Tibial nerve (tissue), 4 donors: ENCODE measurements around the gene CLDN10. TPM values are rescaled to one million over a fixed set of nuclear protein-coding genes. Genes with fewer than 3 reads are reported as not detected.

ENCODE experiments used
- DNase-seq, 2 donors: peaks; one replicate each; pipeline ENCODE4 v3.0.0-alpha.2; 2019; ENCODE audit warnings: low spot score in 2 of 2
- H3K27ac ChIP-seq, 4 donors: fragments of 200-600 bp; sonication (generic) in 3 of 4; one replicate each; pipeline ENCODE4 v1.5.1; 2017 to 2019; ENCODE audit warnings: mild to moderate bottlenecking in 1 of 4
- H3K27me3 ChIP-seq, 2 donors: fragments of 200-600 bp; sonication (generic) in 1 of 2; one replicate each; pipeline versions ENCODE4 v1.5.1 to v1.6.0; 2017 to 2019
- H3K36me3 ChIP-seq, 3 donors: fragments of 200-600 bp; sonication (generic); one replicate each; pipeline ENCODE4 v1.5.1; 2018 to 2019
- H3K4me1 ChIP-seq, 4 donors: fragments of 200-600 bp; sonication (generic) in 3 of 4; one replicate each; pipeline ENCODE4 v1.5.1; 2017 to 2019
- H3K4me3 ChIP-seq, 4 donors: fragments of 200-600 bp; sonication (generic) in 3 of 4; one replicate each; pipeline ENCODE4 v1.5.1; 2017 to 2019; ENCODE audit warnings: mild to moderate bottlenecking in 1 of 4, moderate library complexity in 1 of 4
- H3K9me3 ChIP-seq, 4 donors: fragments of 200-600 bp; sonication (generic) in 3 of 4; one replicate each; pipeline ENCODE4 v1.5.1; 2017 to 2019
- EP300 ChIP-seq, 2 donors: sonication (generic); formaldehyde crosslinking; IDR thresholded peaks; one replicate each; pipeline ENCODE4 v1.6.1; 2017; ENCODE audit warnings: antibody characterized with exemption in 2 of 2, mild to moderate bottlenecking in 1 of 2
- POLR2A ChIP-seq, 2 donors: fragments of 450-650 bp; IDR thresholded peaks; one replicate each; pipeline ENCODE4 v1.6.1; 2017; ENCODE audit warnings: antibody characterized with exemption in 2 of 2, mild to moderate bottlenecking in 2 of 2, moderate library complexity in 2 of 2
- WGBS, 2 donors: methylation state at CpG; one replicate each; pipeline ENCODE4 v1.1.5; 2018; 5-methylcytosine and 5-hydroxymethylcytosine counted together
- total RNA-seq, 4 donors: library from RNA; depleted of rRNA; stranded (reverse); fragments of >200 nt; gene quantifications; one replicate each; pipeline ENCODE4 v1.1.0, GENCODE V29; 2016
- TF ChIP-seq, protein P1 (sequence below), 5 experiments: fragments of 200-600 bp in 3 of 5; fragments of 450-650 bp in 2 of 5; sonication (generic) in 3 of 5; IDR thresholded peaks; one replicate each; pipeline ENCODE4 v1.5.1; 2016 to 2019; ENCODE audit warnings: antibody characterized with exemption in 5 of 5, mild to moderate bottlenecking in 3 of 5, moderate library complexity in 2 of 5

CLDN10 gene
- total RNA-seq, 4 donors from 2014 or later = 0.44 TPM; not detected in 3

DNA sequence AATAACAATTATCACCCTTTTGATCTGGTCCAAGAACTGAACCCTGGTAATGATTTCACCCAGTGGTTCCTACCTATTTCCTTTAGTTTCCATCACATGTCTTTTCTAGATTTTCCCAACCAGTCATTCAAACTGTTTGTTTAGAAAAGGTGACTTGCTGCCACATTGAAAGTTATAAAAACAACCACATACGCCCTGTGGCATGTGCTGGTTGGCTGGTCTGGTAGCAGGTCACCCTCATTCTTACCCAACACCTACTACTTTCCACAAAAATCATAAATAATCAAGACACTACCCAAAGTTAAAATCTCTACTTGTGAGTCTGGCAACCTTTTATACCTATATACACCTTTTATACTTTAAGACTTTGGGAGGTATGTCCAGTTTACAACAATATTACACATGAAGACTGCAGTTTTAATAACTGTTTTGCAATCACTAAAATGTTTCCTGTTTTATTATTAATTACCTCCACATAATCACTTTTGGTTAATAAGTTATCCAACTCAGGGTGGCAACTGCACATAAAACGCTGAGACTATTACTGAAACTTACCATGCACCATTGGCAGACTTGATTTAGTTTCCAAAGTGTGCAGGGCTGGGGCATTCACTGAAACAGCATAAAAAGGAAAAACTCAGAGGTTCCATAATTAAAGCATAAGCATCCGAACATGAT lies 53.1 kb downstream of the CLDN10 start:
- no peak overlapping the region for H3K27ac ChIP-seq
- 86 to 91% methylated on average over 3 of the region's 3 CpGs for WGBS, 2 donors
- peaks cover 0 to 37% (median 0%) of the 10 kb centered on the region in 3 donors for H3K36me3 ChIP-seq

DNA sequence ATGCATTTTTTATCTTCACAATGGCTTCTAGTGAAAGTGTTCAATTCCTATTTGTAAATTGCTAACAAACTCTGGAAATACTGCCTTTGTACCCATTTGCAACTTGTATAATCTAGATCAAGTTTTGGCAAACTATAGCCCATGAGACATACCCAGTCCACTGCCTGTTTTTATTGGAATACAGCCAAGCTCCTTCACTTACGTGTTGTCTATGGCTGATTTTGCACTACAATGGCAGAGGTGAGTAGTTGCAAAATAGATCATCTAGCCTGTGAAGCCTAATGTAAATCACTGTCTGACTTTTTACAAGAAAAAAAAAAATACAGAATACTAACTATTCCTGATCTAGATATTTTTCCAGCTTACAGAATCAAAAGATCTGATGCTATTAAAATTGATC lies 54.8 kb downstream of the CLDN10 start:
- Histone ChIP-seq H3K4me3 (no peak overlapping the region), H3K4me1 (no peaks in the 10 kb centered on the region), H3K27me3 (no peaks in the 10 kb centered on the region), H3K9me3 (no peaks in the 10 kb centered on the region), H3K36me3 (peaks cover 0 to 38% (median 0%) of the 10 kb centered on the region in 3 donors), H3K27ac (no peak overlapping the region)
- TF ChIP-seq POLR2A (IDR thresholded peaks at IDR 0.05) (no peak), EP300 (IDR thresholded peaks at IDR 0.05) (no peak)
- TF ChIP-seq, protein P1, sequence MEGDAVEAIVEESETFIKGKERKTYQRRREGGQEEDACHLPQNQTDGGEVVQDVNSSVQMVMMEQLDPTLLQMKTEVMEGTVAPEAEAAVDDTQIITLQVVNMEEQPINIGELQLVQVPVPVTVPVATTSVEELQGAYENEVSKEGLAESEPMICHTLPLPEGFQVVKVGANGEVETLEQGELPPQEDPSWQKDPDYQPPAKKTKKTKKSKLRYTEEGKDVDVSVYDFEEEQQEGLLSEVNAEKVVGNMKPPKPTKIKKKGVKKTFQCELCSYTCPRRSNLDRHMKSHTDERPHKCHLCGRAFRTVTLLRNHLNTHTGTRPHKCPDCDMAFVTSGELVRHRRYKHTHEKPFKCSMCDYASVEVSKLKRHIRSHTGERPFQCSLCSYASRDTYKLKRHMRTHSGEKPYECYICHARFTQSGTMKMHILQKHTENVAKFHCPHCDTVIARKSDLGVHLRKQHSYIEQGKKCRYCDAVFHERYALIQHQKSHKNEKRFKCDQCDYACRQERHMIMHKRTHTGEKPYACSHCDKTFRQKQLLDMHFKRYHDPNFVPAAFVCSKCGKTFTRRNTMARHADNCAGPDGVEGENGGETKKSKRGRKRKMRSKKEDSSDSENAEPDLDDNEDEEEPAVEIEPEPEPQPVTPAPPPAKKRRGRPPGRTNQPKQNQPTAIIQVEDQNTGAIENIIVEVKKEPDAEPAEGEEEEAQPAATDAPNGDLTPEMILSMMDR (IDR thresholded peaks at IDR 0.05) = no peak
- no peak for DNase-seq
- WGBS, 2 donors = 17 to 18% methylated on average over 1 of the region's 1 CpG

More for the DNA sequence above, 53.1 kb downstream of the CLDN10 start:
- no peaks in the 10 kb centered on the region for H3K9me3 ChIP-seq
- H3K27me3 ChIP-seq = no peaks in the 10 kb centered on the region
- no peak for DNase-seq
- H3K4me3 ChIP-seq = no peak overlapping the region
- H3K4me1 ChIP-seq = no peaks in the 10 kb centered on the region
- no peak for TF ChIP-seq POLR2A (IDR thresholded peaks at IDR 0.05)
- no peak for TF ChIP-seq EP300 (IDR thresholded peaks at IDR 0.05)
- TF ChIP-seq, protein P1 (IDR thresholded peaks at IDR 0.05) = no peak

DNA sequence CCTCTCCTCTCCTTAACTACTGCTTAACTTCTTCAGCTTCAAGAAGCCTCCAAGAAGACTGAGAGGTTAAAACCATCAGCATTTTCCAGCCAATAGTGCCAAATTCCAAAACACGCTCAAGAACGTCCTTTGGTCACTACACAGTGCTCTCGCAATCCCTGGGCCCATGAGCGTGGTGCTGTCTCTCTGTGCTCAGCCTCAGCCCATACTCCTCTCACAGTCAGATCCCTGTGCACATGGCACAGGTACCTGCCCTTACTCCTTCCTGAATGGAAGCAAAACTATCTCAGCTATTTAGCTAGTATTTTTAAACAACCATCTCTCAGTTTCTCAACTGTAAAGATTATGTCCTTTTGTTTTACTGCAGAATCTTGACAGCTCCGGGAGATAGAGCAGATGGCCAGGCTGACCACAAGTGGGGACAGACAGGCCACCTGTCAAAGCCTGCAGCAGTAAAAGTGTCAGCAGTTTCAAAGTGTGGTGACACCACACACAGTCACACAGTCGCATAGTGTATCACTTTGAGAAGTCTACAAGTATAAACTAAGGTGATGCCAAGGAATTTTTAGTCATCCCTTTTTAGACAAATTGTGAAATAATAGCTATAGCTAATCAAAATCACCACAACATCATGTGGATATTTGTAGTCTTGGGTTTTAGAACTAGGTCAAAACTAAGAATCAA lies 56.3 kb downstream of the CLDN10 start:
- Histone ChIP-seq H3K27me3 (no peaks in the 10 kb centered on the region), H3K27ac (no peak overlapping the region), H3K36me3 (peaks cover 0 to 33% (median 0%) of the 10 kb centered on the region in 3 donors), H3K4me1 (no peaks in the 10 kb centered on the region), H3K4me3 (no peak overlapping the region), H3K9me3 (no peaks in the 10 kb centered on the region)
- no peak for DNase-seq
- TF ChIP-seq POLR2A (IDR thresholded peaks at IDR 0.05) (no peak), EP300 (IDR thresholded peaks at IDR 0.05) (no peak)
- TF ChIP-seq, protein P1 (IDR thresholded peaks at IDR 0.05) = no peak
- WGBS, 2 donors = 63 to 68% methylated on average over 6 of the region's 6 CpGs

DNA sequence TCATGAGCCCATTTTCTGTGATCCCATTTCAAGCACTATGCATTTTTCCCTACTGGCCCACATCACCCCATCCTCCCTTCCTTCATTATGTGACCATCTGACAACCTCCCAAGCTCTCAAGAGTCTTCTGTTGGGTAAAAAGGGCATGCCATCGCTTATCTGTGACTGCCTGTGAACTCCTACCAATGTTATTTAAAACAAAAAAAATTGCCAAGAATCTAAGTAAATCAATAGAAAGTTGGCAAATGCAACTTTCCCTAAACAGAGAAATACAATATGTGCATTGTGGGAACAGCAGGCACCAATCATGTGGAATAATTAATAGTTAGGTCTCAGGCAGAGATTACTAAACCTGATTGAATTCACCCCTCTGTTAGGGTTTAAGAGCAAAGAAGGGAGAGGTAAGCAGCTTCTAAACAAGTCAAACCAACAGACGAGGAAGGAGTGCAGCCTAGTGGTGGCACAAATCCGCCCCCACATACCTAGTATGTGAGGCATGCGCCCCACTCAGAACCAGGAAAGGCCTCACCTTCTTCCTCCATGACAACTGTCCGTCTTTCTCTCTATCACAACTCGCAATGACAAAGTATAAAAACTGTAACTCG lies 62.2 kb downstream of the CLDN10 start:
- DNase-seq = no peak
- WGBS, 2 donors = 77 to 87% methylated on average over 7 of the region's 7 CpGs
- TF ChIP-seq, protein P1 (IDR thresholded peaks at IDR 0.05) = no peak
- no peaks in the 10 kb centered on the region for H3K9me3 ChIP-seq
- H3K4me3 ChIP-seq = no peak overlapping the region
- H3K4me1 ChIP-seq = no peaks in the 10 kb centered on the region
- H3K27me3 ChIP-seq = no peaks in the 10 kb centered on the region
- H3K36me3 ChIP-seq = peaks cover 0 to 72% (median 0%) of the 10 kb centered on the region in 3 donors
- H3K27ac ChIP-seq = no peak overlapping the region

DNA sequence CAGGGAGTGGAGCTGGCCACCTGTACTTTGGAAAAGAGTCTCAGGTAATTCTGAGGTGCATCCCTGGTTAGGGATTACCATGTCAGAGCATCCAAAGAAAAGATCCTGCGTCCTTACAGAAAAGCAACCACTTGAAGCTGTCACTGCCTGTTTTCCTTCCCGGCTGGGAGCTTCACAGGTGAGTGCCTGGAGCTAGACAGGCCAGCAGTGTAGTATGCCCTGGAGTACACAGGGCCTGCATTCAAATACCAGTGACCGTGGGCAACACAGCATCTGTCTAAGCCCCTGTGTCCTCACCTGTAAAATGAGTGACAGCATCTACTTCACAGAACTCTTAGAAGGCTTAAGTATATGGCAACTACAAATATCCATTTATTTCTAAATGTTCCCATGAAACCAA lies 63.0 kb downstream of the CLDN10 start:
- 82 to 83% methylated on average over 3 of the region's 3 CpGs for WGBS, 2 donors
- no peak for DNase-seq
- H3K36me3 ChIP-seq = peaks cover 0 to 80% (median 0%) of the 10 kb centered on the region in 3 donors
- H3K27me3 ChIP-seq = no peaks in the 10 kb centered on the region
- H3K9me3 ChIP-seq = no peaks in the 10 kb centered on the region
- TF ChIP-seq EP300 (IDR thresholded peaks at IDR 0.05) (no peak), POLR2A (IDR thresholded peaks at IDR 0.05) (no peak)
- TF ChIP-seq, protein P1 (IDR thresholded peaks at IDR 0.05) = no peak
- H3K4me3 ChIP-seq = no peak overlapping the region
- no peak overlapping the region for H3K27ac ChIP-seq
- no peaks in the 10 kb centered on the region for H3K4me1 ChIP-seq
